Measurements from ENCODE around the gene HIVEP2. TPM values are rescaled to one million over a fixed set of nuclear protein-coding genes. Genes with fewer than 3 reads are reported as not detected.

Gene HIVEP2
- polyA plus RNA-seq, 2 of the 4 experiments (the other 2 are of a cell fraction): 2.2 to 2.6 TPM

DNA sequence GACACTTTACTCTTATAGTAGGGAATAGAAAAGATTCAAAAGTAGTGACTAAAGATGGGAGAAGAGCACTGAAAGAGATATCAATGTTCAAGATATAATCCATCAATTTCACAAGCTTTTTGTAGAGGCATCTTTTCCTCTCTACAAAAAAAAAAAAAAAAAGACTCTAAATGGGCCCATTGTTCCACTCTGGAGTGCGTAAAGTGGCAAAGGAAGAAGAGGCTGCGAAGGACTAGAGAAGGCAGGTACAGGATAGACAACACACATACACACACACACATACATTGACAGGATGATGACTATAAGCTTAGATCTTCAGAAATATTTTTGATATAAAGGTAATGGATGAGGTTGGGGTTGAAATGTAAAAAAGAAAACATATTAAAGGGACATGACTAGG, 157.6 kb downstream of the HIVEP2 start:
- WGBS (ENCODE audit: missing lambda C conversion rate): 92% methylated on average over 2 of the region's 2 CpGs
- Histone ChIP-seq H3K4me2 (no peak overlapping the region), H3K27ac (no peak overlapping the region), H3K4me3 (no peak overlapping the region), H3K4me1 (0 out of 3 replicates have a peak, but pooled peaks cover 4% of the 10 kb centered on the region), H3K9me3 (no peaks in the 10 kb centered on the region)
- DNase-seq (ENCODE audit: low read depth in 1 of 2, low spot score in 1 of 2) (no peak), ATAC-seq (no peak), FAIRE-seq (no peak)
- TF ChIP-seq, protein P1, sequence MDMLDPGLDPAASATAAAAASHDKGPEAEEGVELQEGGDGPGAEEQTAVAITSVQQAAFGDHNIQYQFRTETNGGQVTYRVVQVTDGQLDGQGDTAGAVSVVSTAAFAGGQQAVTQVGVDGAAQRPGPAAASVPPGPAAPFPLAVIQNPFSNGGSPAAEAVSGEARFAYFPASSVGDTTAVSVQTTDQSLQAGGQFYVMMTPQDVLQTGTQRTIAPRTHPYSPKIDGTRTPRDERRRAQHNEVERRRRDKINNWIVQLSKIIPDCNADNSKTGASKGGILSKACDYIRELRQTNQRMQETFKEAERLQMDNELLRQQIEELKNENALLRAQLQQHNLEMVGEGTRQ (IDR thresholded peaks at IDR 0.05): no peak
- TF ChIP-seq, protein P2, sequence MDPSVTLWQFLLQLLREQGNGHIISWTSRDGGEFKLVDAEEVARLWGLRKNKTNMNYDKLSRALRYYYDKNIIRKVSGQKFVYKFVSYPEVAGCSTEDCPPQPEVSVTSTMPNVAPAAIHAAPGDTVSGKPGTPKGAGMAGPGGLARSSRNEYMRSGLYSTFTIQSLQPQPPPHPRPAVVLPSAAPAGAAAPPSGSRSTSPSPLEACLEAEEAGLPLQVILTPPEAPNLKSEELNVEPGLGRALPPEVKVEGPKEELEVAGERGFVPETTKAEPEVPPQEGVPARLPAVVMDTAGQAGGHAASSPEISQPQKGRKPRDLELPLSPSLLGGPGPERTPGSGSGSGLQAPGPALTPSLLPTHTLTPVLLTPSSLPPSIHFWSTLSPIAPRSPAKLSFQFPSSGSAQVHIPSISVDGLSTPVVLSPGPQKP (IDR thresholded peaks at IDR 0.05; ENCODE audit: low read depth, low read length): no peak
- TF ChIP-seq GATA3 (IDR thresholded peaks at IDR 0.05; ENCODE audit: borderline replicate concordance) (no peak), NR3C1 (IDR thresholded peaks at IDR 0.05) (no peak), MYC (IDR thresholded peaks at IDR 0.05; ENCODE audit: borderline replicate concordance, low read length) (no peak), FOXS1 (CRISPR knock-in tag; IDR thresholded peaks at IDR 0.05) (no peak), CHD4 (IDR thresholded peaks at IDR 0.05; ENCODE audit: borderline replicate concordance) (no peak), TFCP2L1 (CRISPR knock-in tag; IDR thresholded peaks at IDR 0.05) (no peak), JUN (IDR thresholded peaks at IDR 0.05) (no peak), JUNB (IDR thresholded peaks at IDR 0.05) (no peak), HOXB5 (CRISPR knock-in tag; IDR thresholded peaks at IDR 0.05) (no peak), NPAS2 (CRISPR knock-in tag; IDR thresholded peaks at IDR 0.05; ENCODE audit: borderline replicate concordance) (no peak), POLR2A (IDR thresholded peaks at IDR 0.05; ENCODE audit: low read length) (no peak), HOXB13 (CRISPR knock-in tag; IDR thresholded peaks at IDR 0.05; ENCODE audit: low read depth) (no peak), ZFP36 (IDR thresholded peaks at IDR 0.05; ENCODE audit: borderline replicate concordance, partially characterized antibody) (no peak), POLR2AphosphoS2 (conservative IDR thresholded peaks at IDR 0.05; ENCODE audit: low read length) (no peak), RARB (CRISPR knock-in tag; IDR thresholded peaks at IDR 0.05) (no peak), MAZ (IDR thresholded peaks at IDR 0.05; ENCODE audit: borderline replicate concordance, low read depth, low read length) (no peak), CHD2 (IDR thresholded peaks at IDR 0.05; ENCODE audit: low read length, partially characterized antibody) (no peak)
- TF ChIP-seq, protein P3, sequence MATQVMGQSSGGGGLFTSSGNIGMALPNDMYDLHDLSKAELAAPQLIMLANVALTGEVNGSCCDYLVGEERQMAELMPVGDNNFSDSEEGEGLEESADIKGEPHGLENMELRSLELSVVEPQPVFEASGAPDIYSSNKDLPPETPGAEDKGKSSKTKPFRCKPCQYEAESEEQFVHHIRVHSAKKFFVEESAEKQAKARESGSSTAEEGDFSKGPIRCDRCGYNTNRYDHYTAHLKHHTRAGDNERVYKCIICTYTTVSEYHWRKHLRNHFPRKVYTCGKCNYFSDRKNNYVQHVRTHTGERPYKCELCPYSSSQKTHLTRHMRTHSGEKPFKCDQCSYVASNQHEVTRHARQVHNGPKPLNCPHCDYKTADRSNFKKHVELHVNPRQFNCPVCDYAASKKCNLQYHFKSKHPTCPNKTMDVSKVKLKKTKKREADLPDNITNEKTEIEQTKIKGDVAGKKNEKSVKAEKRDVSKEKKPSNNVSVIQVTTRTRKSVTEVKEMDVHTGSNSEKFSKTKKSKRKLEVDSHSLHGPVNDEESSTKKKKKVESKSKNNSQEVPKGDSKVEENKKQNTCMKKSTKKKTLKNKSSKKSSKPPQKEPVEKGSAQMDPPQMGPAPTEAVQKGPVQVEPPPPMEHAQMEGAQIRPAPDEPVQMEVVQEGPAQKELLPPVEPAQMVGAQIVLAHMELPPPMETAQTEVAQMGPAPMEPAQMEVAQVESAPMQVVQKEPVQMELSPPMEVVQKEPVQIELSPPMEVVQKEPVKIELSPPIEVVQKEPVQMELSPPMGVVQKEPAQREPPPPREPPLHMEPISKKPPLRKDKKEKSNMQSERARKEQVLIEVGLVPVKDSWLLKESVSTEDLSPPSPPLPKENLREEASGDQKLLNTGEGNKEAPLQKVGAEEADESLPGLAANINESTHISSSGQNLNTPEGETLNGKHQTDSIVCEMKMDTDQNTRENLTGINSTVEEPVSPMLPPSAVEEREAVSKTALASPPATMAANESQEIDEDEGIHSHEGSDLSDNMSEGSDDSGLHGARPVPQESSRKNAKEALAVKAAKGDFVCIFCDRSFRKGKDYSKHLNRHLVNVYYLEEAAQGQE (IDR thresholded peaks at IDR 0.05): no peak
- POLR2A ChIA-PET: no interaction called here
- CTCF ChIA-PET: no interaction called here

DNA sequence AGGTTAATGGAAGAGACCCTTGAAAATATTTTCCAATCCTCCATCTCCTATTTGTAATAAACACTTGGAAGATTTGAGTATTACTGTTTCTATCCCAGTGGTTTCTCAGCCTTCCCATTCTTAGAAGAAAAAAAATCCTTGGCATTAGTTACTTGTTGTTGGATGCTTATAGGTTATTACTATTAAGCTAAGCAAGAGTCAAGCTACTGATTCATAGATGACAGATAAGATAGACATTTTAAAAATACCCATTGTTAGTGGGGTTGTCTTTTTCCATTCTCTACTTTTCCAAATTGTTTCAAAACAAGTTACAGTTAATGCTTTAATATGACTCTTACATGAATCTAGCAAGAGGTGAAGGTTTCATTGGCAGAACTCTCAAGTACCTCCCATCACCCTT, 158.5 kb downstream of the HIVEP2 start:
- no peak for DNase-seq (ENCODE audit: low read depth in 1 of 2, low spot score in 1 of 2)
- Histone ChIP-seq H3K27ac (no peak overlapping the region), H3K4me1 (0 out of 3 replicates have a peak, but pooled peaks cover 4% of the 10 kb centered on the region), H3K9me3 (no peaks in the 10 kb centered on the region), H3K4me2 (no peak overlapping the region), H3K4me3 (no peak overlapping the region)
- ChIA-PET CTCF (interaction anchor here (0.6 kb wide), 1 partner anchor 511 kb away, joined by 3 read pairs; no protein-coding TSS in a partner anchor), POLR2A (no interaction called here)
- no peak for FAIRE-seq
- ATAC-seq: no peak
- TF ChIP-seq HOXB13 (CRISPR knock-in tag; IDR thresholded peaks at IDR 0.05; ENCODE audit: low read depth): no peak
- TF ChIP-seq, protein P4, sequence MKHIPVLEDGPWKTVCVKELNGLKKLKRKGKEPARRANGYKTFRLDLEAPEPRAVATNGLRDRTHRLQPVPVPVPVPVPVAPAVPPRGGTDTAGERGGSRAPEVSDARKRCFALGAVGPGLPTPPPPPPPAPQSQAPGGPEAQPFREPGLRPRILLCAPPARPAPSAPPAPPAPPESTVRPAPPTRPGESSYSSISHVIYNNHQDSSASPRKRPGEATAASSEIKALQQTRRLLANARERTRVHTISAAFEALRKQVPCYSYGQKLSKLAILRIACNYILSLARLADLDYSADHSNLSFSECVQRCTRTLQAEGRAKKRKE (CRISPR knock-in tag; IDR thresholded peaks at IDR 0.05; ENCODE audit: low read depth): no peak
- no peak for TF ChIP-seq ZNF302 (CRISPR knock-in tag; IDR thresholded peaks at IDR 0.05)
- no peak for TF ChIP-seq JUNB (IDR thresholded peaks at IDR 0.05)
- TF ChIP-seq, protein P5, sequence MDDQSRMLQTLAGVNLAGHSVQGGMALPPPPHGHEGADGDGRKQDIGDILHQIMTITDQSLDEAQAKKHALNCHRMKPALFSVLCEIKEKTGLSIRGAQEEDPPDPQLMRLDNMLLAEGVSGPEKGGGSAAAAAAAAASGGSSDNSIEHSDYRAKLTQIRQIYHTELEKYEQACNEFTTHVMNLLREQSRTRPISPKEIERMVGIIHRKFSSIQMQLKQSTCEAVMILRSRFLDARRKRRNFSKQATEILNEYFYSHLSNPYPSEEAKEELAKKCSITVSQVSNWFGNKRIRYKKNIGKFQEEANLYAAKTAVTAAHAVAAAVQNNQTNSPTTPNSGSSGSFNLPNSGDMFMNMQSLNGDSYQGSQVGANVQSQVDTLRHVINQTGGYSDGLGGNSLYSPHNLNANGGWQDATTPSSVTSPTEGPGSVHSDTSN (IDR thresholded peaks at IDR 0.05): no peak
- no peak for TF ChIP-seq NFE2L2 (conservative IDR thresholded peaks at IDR 0.05; ENCODE audit: low read length)
- no peak for TF ChIP-seq CEBPB (IDR thresholded peaks at IDR 0.05)
- TF ChIP-seq ZSCAN20 (CRISPR knock-in tag; IDR thresholded peaks at IDR 0.05): no peak
- TF ChIP-seq, protein P3 (IDR thresholded peaks at IDR 0.05): no peak
- no peak for TF ChIP-seq HOXB5 (CRISPR knock-in tag; IDR thresholded peaks at IDR 0.05)
